Measurements from ENCODE around the gene SEMA4D. TPM values are rescaled to one million over a fixed set of nuclear protein-coding genes. Genes with fewer than 3 reads are reported as not detected.

SEMA4D gene
- total and polyA plus RNA-seq, 9 of the 15 experiments (the other 6 are each of a cell fraction or from before 2014, with no cell fraction given), result 0.38 to 5.1 (median 1.8) TPM

- POLR2A ChIA-PET, result no interaction called here
- BruUV-seq (replicated peaks), result no TSS peak
- Histone ChIP-seq H3K9ac (ENCODE audit: insufficient read depth in 1 of 2, low read depth in 2 of 2, low read length in 2 of 2) (no peak overlapping the region), H4K20me1 (replicated peaks; ENCODE audit: control insufficient read depth, insufficient read depth, low read length) (no peaks in the 10 kb centered on the region), H3K9me1 (ENCODE audit: control insufficient read depth, insufficient read depth, low read length) (no peaks in the 10 kb centered on the region), H3K9me3 (replicated peaks; ENCODE audit: control insufficient read depth, insufficient read depth, low read depth, low read length) (no peaks in the 10 kb centered on the region), H3K27ac (ENCODE audit: extremely low read depth, low read depth, low read length) (no peak overlapping the region), H3K4me2 (ENCODE audit: insufficient read depth, low read length) (no peak overlapping the region), H3K79me2 (ENCODE audit: control insufficient read depth, insufficient read depth, low read length) (no peaks in the 10 kb centered on the region), H2AFZ (ENCODE audit: low read depth, low read length) (no peak overlapping the region), H3K27me3 (ENCODE audit: control insufficient read depth in 2 of 2, insufficient read depth in 2 of 2, low read length in 2 of 2) (peaks cover 0 to 52% of the 10 kb centered on the region in 2 experiments; a peak in 3 of 5 replicates), H3K4me1 (replicated peaks in 1 of 2; ENCODE audit: control insufficient read depth in 2 of 2, insufficient read depth in 2 of 2, low read length in 2 of 2) (peaks cover 0 to 7% of the 10 kb centered on the region in 2 experiments; a peak in 2 of 5 replicates), H3K4me3 (no peak overlapping the region), H3K36me3 (ENCODE audit: control insufficient read depth, insufficient read depth, low read length) (no peaks in the 10 kb centered on the region)
- intact Hi-C loops (cut with micrococcal nuclease), result no loop called here
- CTCF ChIA-PET (ENCODE audit: low intra/inter-chr PET ratio), result no interaction called here
- TF ChIP-seq ZNF507 (tag; conservative IDR thresholded peaks at IDR 0.05) (no peak), POLR3G (IDR thresholded peaks at IDR 0.05; ENCODE audit: extremely low read depth, insufficient read length, insufficient replicate concordance) (no peak), ZNF140 (CRISPR knock-in tag; IDR thresholded peaks at IDR 0.05) (no peak), GABPA (tag; conservative IDR thresholded peaks at IDR 0.05; ENCODE audit: low read depth) (no peak), ZNF764 (CRISPR knock-in tag; IDR thresholded peaks at IDR 0.05; ENCODE audit: low read depth) (no peak), CHD7 (IDR thresholded peaks at IDR 0.05; ENCODE audit: low read depth, low read length) (no peak), ZBTB26 (CRISPR knock-in tag; IDR thresholded peaks at IDR 0.05) (no peak)
- WGBS (ENCODE audit: insufficient coverage, low coverage, missing lambda C conversion rate), result 3% methylated on average over 6 of the region's 67 CpGs
- no peak for FAIRE-seq
- peak in 2 of 4 experiments; percentile 12 for DNase-seq (ENCODE audit: extremely low read depth in 1 of 4, low spot score in 3 of 4)
- in situ Hi-C loops (cut with MboI), result no loop called here
- ATAC-seq, result no peak
These were observed 503 bp downstream of the SEMA4D start for GRCh38 chr9:89497257-89497963.

All from K562 (cell line).